Left renal pelvis (tissue), 4 donors: ENCODE measurements around the gene HOMER1. TPM values are rescaled to one million over a fixed set of nuclear protein-coding genes. Genes with fewer than 3 reads are reported as not detected.
"Not testable (repeated sequence)": the region's sequence is repeated elsewhere in the genome, so short reads cannot be mapped to it uniquely, and the experiment has no call there.

Experiments
- DNase-seq, 4 donors: peaks; one replicate each; pipeline ENCODE4 v3.0.0-alpha.2; 2013; ENCODE audit warnings: low read depth in 4 of 4, low spot score in 3 of 4
- polyA plus RNA-seq, 4 donors: library from polyadenylated mRNA; unstranded; fragments of 120-200 nt; gene quantifications; one replicate each; pipeline ENCODE4 v1.2.1, GENCODE V29; 2013; ENCODE audit not compliant: insufficient read length in 4 of 4

Gene HOMER1
- polyA plus RNA-seq, 4 donors = 6.3 to 29.3 (median 20.7) TPM

- DNase-seq = no peak
Measured at GRCh38 chr5:79436224-79436623, 77.7 kb downstream of the HOMER1 start.

DNA sequence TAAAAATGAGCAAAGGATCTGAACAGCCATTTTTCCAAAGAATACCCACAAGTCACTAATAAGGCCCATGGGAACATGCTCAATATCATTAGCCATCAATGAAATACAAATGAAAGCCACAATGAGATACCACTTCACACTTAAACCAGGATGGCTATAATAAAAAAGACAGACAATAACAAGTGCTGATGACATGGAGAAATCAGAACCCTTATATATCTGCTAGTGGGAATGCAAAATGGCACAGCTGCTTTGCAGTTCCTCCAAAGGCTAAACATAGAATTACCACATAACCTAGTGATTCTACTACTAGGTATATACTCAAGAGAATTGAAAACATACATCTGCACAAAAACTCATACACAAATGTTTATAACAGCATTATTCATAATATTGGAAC is 83.7 kb downstream of the HOMER1 start:
- DNase-seq = no peak

- DNase-seq = no peak
Measured at GRCh38 chr5:79423296-79423695, 90.6 kb downstream of the HOMER1 start.

GRCh38 chr5:79420248-79420647 is 93.7 kb downstream of the HOMER1 start:
- DNase-seq = no peak

DNA sequence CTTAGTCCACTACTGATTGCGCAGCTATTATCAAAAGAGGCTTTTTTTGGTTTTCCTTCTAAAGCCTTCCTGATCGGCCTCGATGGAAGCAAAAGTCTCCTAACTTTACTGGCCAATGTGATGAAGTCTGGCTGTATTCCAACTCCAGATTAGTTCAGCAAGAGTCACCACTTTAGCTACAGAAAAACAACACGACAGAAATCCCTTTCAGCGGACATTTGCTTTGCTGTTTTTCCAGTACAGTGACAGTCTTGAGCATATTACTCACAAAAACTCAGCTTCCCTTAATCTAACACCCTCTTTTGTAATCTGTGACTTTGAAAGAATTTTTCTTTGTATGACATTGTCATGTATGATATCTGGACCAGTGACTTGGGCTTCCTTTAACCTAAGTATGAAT is 95.7 kb downstream of the HOMER1 start:
- no peak for DNase-seq

DNA sequence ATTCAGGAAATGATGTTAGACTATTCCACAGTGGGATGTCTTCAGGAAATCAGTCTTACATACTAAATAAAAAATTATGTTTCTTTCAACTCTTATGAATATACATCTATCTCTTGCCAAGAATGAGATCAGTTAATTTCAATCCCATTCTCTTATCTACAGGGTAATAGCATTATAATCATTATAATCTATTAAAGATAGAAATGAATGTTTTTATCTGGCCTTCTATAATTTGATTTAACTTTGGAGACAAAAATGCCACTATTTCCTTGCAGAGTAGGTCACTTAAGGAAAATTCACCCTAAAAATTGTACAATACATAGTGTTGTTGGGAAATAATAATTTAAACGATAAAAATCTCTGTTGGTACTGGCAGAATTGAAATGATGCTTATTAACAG is 96.4 kb downstream of the HOMER1 start:
- DNase-seq = no peak

DNA sequence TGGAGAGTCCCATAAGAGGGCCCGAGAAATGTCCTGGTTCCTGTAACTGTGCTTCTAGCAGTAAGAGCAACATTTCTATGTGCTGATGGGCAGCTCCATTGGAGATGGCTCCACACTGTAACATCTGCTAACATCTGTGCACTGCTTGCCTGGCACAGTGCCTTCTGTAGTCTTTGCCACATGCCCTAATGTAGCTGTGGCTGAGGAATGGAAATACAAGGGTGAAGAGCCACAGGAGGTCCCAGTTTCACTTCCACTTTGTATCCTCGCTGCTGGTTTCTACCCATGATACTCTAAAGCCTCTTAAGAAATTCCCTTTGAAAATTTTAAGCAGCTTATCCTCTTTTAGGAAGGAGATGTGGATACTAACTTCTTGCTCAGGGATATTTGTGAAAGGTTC is 97.4 kb downstream of the HOMER1 start:
- DNase-seq = no peak

DNA sequence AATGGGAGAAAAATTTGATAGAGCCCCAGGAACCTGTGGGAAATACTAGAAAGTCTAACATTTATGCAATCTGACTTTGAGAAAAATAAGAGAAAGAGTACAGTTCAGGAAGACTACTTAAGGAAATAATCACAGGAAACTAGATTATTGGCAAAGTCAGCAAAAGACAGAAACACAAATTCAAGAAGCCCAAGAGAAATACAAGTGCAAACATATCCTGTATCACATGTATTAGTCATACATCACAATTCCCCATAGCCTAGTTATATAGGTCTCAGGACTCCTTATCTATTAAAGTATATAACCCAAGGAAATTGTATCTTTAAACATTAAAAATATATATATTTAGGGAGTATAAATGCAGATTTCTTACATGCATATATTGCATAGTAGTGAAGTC is 100.8 kb downstream of the HOMER1 start:
- DNase-seq = no peak

DNA sequence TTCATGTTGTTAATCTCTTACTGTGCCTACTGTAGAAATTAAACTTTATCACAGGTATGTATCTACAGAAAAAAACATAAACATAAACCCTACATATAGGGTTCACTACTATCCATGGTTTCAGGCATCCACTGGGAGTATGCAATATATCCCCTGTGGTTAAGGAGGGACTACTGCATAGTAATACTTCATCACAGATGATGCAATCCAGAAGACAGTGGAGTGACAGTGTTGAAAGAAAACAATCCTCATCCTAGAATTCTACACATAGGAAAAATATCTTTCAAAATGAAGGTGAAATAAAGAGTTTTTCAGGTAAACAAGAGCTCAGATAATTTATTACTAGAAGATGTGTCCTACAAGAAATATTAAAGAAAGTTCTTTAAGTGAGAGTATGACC is 105.9 kb downstream of the HOMER1 start:
- DNase-seq = no peak

- no peak for DNase-seq
Measured at GRCh38 chr5:79407591-79407990, 106.3 kb downstream of the HOMER1 start.

DNA sequence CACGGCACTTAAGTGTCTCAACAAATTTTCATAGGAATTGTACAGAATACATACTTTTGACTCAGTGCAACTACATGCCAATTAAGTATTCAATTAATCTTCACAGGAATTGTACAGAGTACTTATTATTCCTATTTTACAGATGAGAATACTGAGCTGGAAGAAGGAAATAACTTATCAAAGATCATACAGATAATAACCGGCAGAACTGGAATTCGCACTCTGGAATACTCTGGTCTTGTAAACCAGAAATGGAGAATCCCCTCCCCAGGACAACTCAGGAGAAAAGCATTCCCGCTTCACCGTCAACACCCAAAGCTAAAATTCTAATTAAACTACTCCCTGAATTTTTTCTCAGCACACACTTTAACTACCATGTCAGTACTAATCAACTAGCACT is 112.7 kb downstream of the HOMER1 start:
- no peak for DNase-seq

DNA sequence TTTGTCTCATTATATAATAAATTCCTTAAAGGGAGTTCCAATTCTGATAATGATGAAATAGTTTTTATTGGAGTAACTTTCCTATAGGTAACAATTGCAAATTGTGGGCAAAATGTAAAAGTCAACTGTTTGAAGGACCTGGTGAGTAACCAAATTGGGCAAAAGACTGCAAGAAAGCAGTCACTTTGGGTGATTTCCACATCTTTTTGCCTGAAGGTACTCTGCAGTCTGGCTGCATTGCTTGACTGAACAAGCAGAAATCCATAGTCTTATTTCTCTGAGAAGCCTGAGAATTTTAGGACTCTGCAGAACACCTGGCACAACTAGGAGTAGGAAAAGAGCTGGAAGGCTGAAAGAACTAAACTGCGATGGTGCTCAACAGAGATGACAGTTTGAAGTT is 114.9 kb downstream of the HOMER1 start:
- DNase-seq = no peak

- no peak for DNase-seq
Measured at GRCh38 chr5:79397080-79397479, 116.9 kb downstream of the HOMER1 start.

- no peak for DNase-seq
Measured at GRCh38 chr5:79396265-79396664, 117.7 kb downstream of the HOMER1 start.

DNA sequence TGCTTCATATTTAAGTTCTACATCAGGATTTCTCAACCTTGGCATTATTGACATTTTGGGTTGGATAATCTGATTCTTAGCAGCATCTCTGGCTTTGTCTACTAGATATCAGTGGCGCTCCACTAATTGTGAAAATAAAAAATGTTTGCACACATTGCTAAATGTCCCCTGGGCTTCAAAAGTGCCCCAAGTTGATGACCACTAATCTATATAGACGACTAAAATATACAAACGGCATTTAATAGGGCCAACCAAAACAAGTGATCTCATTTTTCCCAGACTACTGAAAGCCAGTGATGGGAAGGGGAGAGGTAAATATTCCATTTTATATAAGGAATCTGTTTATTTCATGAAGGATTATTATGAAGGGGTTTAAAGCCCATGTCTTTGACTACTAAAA is 118.6 kb downstream of the HOMER1 start:
- DNase-seq = no peak

GRCh38 chr5:79392776-79393175 is 121.2 kb downstream of the HOMER1 start:
- no peak for DNase-seq

GRCh38 chr5:79386679-79387078 is 127.3 kb downstream of the HOMER1 start:
- no peak for DNase-seq

DNA sequence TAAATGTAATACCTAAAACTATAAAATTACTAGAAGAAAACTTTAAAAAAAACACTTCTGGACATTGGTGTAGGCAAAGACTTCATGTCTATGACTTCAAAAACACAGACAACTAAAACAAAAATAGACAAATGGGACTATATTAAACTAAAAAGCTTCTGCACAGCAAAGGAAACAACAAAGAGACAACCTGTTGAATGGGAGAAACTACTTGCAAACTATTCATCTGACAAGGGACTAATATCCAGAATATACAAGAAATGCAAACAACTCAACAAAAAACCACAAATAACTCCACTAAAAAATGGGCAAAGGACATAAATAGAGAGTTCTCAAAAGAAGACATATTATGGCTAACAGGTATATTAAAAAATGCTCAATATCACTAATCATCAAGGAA is 128.8 kb downstream of the HOMER1 start:
- DNase-seq = not testable (repeated sequence)

GRCh38 chr5:79378510-79379186 is 135.3 kb downstream of the HOMER1 start:
- DNase-seq = no peak

DNA sequence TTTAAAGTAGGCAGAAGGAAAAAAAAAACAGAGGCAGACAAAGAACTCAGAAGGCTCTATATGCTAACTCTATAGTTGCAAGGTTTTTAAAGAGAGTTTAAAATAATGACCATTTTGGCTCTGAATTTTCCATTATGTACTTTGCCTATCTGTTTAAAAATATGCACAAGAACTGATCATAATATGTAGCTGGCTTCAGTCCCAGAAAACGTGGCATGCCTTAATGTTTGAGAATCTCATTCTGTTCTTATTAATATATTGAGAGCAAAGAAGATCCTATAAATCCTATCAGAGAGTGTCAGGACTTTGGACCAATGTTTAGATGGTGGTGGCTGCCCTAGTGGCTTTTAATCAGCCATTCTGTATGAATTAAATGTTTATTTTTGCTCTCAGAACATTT is 156.5 kb downstream of the HOMER1 start:
- DNase-seq = no peak

DNA sequence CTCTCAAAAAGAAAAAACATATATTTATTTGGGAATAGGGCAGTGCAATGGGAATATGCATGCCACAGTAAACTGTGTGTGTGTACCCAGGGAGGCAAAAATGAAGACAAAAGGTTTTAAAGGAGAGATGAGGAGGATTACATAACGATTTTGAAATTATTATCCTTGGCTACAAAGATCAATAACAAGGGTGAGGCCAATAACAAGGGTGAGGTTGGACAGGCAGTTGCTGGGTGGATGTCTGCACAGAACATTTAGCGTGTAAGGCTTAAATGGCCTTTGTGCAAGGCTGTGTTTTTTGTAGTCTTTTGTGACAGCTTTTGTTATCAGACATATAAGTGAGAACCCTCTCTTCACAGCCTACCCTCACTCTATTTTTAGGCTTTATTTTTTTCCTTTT is 164.1 kb downstream of the HOMER1 start:
- DNase-seq = no peak

GRCh38 chr5:79349047-79349446 is 164.9 kb downstream of the HOMER1 start:
- no peak for DNase-seq

- DNase-seq = no peak
Measured at GRCh38 chr5:79346420-79346824, 167.5 kb downstream of the HOMER1 start.
